HG02938 (cell line): ENCODE measurements around the gene MMAA.

ENCODE experiments used
- ATAC-seq: cut with Tn5 transposase; IDR thresholded peaks from one replicate; pipeline ENCODE4 v1.9.1; 2021; ENCODE audit warnings: mild to moderate bottlenecking, moderate library complexity; ENCODE audit not compliant: unreplicated experiment

The MMAA gene

GRCh38 chr4:145703850-145704497, 84.8 kb downstream of the MMAA start:
- no peak for ATAC-seq

GRCh38 chr4:145709336-145709735, 90.2 kb downstream of the MMAA start:
- no peak for ATAC-seq
